Gastroesophageal sphincter (tissue), 3 donors: Measurements from ENCODE around the gene PDZD2.

Experiments
- EP300 ChIP-seq: sonication (generic); formaldehyde crosslinking; IDR thresholded peaks from one replicate; pipeline ENCODE4 v1.6.1; 2017; ENCODE audit warnings: antibody characterized with exemption, mild to moderate bottlenecking
- POLR2A ChIP-seq, 2 donors: fragments of 450-650 bp; IDR thresholded peaks; one replicate each; pipeline ENCODE4 v1.6.1; 2017; ENCODE audit warnings: antibody characterized with exemption in 2 of 2, mild to moderate bottlenecking in 2 of 2, moderate library complexity in 1 of 2
- POLR2AphosphoS5 ChIP-seq: sonication (generic); formaldehyde crosslinking; IDR thresholded peaks from one replicate; pipeline ENCODE4 v1.6.1; 2017; ENCODE audit warnings: antibody characterized with exemption
- TF ChIP-seq, protein P1 (sequence below), 4 experiments: fragments of 200-600 bp in 2 of 4; fragments of 450-650 bp in 2 of 4; sonication (generic) in 1 of 4; IDR thresholded peaks; one replicate each; pipeline ENCODE4 v1.5.1; 2017 to 2019; ENCODE audit warnings: antibody characterized with exemption in 4 of 4, mild to moderate bottlenecking in 2 of 4, moderate library complexity in 2 of 4

DNA sequence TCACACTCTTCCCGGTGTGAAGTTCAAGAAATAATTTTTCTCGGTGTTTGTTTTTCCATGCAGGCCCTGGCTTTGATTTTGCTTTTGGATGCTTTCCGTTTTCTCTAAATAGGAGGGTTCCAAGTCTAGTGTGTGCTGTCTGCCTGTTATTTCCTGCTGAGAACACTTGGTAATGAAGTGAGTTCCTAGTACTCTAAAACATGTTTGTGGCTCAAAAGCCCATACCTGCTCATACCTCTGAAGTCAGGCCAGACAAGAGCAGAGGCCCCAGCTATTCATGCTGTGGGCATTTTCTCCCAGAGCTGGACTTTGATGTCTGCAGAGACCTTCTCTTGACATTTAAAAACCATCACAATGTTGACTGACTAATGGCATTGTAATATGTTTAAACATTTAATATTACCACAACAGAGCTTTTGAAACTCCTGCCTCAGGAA lies 324.0 kb downstream of the PDZD2 start:
- TF ChIP-seq POLR2AphosphoS5 (no peak), POLR2A (IDR thresholded peaks at IDR 0.05) (no peak), EP300 (no peak)
- TF ChIP-seq, protein P1, sequence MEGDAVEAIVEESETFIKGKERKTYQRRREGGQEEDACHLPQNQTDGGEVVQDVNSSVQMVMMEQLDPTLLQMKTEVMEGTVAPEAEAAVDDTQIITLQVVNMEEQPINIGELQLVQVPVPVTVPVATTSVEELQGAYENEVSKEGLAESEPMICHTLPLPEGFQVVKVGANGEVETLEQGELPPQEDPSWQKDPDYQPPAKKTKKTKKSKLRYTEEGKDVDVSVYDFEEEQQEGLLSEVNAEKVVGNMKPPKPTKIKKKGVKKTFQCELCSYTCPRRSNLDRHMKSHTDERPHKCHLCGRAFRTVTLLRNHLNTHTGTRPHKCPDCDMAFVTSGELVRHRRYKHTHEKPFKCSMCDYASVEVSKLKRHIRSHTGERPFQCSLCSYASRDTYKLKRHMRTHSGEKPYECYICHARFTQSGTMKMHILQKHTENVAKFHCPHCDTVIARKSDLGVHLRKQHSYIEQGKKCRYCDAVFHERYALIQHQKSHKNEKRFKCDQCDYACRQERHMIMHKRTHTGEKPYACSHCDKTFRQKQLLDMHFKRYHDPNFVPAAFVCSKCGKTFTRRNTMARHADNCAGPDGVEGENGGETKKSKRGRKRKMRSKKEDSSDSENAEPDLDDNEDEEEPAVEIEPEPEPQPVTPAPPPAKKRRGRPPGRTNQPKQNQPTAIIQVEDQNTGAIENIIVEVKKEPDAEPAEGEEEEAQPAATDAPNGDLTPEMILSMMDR (IDR thresholded peaks at IDR 0.05), result no peak
